HG03039 (cell line): ENCODE measurements around the gene IPO13.

ENCODE experiments used
- ATAC-seq: cut with Tn5 transposase; IDR thresholded peaks from one replicate; pipeline ENCODE4 v1.9.1; 2021; ENCODE audit warnings: mild to moderate bottlenecking, moderate library complexity; ENCODE audit not compliant: unreplicated experiment

Gene IPO13

DNA sequence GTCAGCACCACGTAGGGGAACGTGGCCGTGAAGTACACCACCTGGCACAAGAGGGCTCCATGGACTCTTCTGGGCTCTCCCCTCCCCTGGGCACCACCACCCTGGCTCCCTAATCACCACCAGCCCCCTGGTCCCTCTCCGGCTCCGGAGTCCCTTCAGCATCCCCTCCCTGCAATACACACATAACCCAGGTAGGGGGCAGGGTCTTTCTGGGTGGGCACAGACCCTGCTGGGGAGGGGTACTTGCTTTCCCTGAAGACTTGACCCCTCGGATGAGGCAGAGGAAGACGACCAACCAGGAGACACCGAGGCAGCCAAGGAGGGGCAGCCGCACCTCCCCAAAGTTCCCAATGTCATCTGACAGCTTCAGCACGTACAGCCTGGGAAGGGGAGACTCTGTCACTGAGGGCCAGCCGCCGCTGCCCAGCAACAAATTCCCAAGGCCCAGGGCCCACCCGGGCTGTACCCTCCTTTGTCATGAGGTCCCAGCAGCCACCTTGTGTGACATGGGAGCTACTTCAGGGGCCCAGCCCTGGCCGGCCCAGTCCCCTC lies 55.9 kb downstream of the IPO13 start:
- no peak for ATAC-seq

DNA sequence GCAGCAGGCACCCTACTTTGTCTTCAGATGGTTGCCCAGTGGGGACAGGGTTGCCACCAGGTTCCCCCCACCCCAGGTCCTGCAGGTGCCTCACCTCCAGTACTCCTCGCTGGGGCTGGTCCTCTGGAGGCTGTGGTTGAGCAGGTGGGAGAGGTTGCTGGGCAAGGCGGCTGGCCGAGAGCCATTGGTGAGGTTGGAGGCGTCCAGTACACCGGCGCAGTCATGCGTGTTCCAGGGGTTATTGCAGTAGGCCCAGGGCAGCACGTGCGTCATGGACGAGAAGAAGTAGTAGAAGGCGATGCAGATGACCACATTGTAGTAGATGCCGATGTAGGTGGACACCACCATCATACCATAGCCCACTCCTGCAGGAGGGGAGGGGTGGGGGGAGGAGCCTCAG lies 61.5 kb downstream of the IPO13 start:
- no peak for ATAC-seq

DNA sequence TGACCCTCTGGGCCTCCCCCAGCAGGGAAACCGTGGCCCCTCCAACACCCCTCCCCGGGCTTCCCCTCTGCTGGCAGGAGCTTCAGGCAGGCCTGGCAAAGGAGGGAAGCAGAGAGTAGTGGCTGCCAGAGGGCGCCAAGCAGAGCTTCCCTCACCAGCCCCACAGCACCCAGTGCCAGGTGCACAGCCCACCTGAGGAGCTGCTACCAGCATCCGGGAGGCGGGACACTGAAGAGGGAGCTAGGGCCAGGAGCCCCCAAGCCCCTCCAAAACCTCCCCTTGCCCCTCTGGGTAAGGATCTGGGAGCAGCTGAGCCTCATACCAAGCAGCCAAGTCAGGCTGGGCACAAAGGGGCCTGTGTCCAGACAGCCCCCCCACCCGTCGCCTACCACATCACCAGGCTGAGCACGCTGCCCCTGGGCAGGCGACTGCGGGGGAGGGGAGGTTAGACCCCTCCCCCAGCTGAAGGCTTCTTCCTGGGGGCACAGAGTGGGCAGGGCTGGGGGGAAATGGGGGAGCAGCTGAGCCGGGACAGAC lies 64.3 kb downstream of the IPO13 start:
- no peak for ATAC-seq

DNA sequence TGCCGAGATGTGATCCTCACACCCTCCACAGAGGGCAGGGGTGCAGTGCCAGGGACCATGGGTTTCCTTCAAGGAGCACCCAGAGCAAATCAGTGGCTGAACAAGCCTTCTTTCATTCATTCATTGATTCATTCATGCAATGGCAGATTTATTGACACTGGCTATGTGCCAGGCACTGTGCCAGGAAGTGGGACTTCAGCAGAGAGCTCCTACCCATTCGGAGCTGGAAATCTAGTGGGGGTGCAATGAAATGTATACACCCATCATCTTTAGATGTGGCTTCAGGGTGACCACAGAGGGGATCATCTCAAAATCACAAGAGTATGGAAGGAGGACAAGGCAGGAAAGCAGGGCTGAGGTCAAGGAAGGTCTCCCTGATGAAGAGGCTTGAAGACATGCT lies 65.7 kb downstream of the IPO13 start:
- no peak for ATAC-seq

DNA sequence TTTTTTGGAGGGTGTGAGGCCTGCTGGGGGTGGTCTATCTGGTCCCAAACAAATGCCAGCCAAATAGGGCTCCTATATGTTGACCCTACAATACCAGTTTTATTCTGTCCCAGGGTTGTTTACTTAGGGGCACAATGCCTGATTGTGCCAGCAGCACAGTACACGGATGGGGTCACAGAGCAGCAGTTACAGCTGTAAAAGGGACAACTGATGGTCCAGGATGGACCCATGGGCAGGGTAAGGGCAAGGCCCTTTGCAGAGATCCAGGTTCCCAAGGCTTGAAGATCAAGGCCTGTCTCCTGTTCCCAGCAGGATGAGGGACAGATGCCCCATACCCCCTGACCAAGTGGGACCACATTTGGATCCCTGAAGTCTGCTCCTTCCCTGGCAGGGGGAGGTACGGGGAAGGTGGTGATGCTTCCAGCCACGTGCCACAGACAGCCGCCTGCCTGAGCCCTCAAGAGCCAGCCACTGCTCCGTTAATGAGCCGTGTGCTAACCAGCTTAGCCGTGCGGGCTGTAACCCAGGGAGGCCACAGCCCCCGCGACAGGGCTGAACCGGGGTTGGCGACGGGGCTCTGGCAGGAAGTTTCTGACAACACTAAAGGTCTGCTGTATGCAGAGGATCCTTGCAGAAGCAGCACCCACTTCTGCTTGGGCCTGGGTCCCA lies 66.3 kb downstream of the IPO13 start:
- no peak for ATAC-seq

GRCh38 chr1:44013949-44014348 lies 67.2 kb downstream of the IPO13 start:
- no peak for ATAC-seq

- ATAC-seq: no peak
Measured at GRCh38 chr1:44014365-44015104, 67.8 kb downstream of the IPO13 start.

DNA sequence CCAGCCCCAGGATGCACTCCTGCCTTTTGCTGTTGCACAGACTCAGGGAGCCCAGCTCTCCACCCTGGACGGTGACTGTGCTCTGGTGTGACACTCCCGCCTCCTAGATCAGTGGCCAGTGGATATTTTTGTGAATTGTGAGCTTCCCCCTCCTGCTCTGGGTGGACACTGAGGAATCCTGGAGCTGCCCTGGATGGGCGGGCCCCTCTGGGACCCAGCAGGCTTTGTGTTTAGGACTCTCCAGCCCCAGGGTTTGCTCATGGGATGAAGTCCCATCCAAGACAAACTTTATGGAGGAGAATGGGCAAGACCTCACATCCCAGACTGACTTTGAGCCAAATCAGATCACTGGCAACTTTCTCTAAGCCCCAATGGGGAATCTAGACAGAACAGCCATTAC lies 68.5 kb downstream of the IPO13 start:
- no peak for ATAC-seq

GRCh38 chr1:44016041-44016889 lies 69.5 kb downstream of the IPO13 start:
- no peak for ATAC-seq

- ATAC-seq: no peak
Measured at GRCh38 chr1:44016890-44017400, 70.2 kb downstream of the IPO13 start.
